NCI-H146 treated with DMSO at 0.1 percent for 48 hours (cell line): ENCODE results near the gene VAMP5.
"Not testable (repeated sequence)": the region's sequence is repeated elsewhere in the genome, so short reads cannot be mapped to it uniquely, and the experiment has no call there.

Experiments
- DNase-seq: peaks from one replicate; lab custom pipeline; 2025; ENCODE audit not compliant: unreplicated experiment; lab: John Stamatoyannopoulos, UW

VAMP5 gene

DNA sequence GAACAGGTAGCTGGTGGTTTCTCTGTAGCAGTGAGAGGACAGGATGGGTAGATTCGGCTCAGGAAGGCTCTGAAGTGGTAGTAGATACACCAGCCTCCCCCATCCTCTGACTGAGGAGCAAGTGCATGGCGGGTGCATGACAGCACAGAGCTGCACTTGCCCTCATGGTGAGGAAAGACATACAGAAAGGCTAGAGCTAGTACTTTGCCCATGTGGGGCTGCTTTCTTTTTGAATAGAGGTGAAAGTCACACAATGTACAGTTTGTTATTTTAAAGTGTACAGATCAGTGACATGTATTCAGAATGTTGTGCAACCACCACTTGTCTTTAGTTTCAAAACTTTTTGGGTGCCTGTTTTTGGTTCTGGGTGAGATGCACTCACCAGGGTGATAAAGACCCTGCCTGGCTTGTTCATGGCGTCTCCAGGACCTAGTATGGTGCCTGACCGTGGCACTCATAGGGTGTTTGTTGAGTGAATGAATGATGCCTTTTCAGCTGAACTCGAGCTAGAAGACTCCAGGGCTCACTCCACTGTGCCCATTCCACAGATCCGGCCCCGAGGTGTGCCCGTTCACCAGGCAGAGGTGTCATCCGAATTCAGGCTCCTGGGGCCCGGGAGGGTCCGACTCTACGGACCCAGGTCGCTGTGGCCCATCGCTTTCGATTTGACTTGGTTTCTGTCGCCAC lies 421 bp upstream of the VAMP5 start:
- no peak for DNase-seq

DNA sequence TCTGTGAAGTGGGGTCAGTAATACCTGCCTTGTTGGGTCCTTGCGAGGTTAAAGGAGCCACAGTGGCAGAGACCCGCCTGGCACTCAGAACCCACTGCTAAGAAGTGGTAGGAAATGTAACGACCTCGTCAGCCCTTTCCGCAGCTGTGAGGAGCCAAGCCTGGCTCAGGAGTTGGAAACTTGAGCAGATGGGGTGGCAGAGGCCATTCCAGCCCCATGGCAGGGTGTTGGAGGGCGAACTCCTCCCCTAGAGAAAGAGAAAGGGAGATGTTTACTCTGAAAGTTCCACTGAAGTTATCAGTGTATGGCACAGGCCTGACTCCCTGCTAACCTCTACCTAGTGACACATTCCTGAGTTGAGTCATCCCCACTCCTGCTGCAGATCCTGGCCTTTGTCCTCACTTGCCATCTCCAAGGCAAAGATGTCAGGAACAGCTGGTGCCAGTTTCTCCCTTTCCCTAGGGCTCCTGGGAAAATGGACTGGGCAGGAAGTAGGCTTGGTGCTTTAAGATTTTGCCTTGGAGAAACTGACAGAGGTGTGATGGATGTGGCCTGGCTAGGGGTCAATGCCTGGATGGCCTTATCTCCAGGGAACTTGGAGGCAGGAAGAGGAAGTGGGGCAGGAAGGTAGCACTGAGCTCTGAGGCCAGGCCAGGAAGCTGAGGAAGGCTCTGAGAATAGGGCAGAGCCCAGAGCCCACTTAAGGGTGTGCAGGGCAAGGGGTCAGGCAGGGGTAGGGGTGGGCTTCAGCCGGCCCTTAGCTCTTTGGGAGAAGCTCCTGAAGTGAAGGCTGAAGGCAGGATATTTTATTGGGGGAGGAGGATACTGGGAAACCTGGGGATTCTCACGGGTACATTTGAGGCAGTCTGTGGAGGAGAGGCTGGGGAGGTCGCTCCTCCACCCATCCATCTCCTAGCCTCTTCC lies 888 bp downstream of the VAMP5 start:
- DNase-seq: no peak

DNA sequence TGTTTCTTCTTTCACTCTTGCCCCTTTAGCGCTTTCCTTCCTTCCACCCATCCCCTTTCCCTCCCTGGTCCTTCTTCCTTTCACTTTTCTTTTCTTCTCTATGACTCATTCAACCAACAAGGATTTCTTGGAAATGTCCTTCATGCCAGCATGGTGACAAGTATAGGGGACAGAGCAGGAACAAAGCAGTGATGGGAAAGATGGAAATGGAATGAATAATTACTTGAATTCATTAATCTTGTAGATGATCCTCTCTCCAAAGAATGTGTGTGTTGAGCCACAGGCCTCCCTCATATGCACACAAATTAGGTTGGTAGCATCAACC lies 1.5 kb downstream of the VAMP5 start:
- DNase-seq: no peak

DNA sequence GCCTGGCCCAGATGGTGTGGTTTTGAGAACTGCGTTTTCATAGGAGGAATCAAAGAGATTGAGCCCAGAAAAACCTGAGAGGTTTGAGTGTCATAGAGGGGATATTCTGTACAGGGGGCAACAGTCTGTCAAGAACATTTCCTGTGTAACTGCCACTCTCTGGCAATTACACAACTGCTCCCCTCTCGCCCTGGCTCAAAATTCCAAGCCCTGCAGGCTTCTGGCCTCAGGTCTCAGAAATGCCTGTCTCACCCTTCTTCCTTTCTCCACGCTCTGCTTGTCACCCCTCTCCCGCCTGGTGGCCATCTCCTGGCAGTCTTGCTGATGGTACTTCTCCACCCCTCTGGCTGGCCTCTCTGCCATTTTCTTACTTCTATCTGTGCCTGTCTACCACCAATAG lies 4.0 kb downstream of the VAMP5 start:
- DNase-seq: no peak

DNA sequence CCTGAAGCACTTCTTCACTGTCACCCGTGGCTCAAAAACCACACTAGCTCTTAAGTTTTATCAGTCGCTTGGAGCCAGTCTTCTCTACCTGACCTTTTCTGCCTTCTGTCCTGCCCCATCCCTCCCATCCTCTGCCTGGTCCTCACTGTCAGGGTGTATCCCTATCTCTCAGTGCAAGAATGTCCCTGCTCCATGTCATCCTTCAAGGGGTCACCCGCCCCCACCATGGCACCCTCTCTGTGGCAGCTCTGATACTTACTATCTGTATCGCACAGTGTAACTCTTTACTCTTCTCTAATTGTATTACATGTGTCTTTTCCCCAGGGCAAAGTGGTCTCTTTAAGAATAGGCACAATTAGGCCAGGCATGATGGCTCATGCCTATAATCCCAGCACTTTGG lies 4.4 kb downstream of the VAMP5 start:
- DNase-seq: no peak

DNA sequence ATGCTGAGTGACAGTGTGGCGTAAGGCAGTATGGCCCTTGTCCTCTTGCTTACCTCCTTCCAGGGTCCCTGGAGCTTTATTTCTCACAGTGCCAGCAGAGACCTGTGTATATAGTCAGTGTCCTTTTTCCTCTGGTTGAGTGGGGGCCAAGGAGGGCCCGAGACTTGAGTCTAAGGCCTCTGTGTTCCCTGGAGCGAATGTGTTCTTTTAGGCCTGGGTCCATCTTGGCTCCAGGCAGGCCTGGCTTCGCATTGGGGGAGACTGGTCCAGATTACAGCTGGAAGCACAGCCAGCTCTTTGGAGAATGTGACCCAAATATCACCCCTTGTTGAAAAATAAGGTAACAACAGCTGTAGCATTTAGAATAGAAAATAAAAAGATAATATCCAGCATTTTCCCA lies 5.0 kb downstream of the VAMP5 start:
- DNase-seq: no peak

DNA sequence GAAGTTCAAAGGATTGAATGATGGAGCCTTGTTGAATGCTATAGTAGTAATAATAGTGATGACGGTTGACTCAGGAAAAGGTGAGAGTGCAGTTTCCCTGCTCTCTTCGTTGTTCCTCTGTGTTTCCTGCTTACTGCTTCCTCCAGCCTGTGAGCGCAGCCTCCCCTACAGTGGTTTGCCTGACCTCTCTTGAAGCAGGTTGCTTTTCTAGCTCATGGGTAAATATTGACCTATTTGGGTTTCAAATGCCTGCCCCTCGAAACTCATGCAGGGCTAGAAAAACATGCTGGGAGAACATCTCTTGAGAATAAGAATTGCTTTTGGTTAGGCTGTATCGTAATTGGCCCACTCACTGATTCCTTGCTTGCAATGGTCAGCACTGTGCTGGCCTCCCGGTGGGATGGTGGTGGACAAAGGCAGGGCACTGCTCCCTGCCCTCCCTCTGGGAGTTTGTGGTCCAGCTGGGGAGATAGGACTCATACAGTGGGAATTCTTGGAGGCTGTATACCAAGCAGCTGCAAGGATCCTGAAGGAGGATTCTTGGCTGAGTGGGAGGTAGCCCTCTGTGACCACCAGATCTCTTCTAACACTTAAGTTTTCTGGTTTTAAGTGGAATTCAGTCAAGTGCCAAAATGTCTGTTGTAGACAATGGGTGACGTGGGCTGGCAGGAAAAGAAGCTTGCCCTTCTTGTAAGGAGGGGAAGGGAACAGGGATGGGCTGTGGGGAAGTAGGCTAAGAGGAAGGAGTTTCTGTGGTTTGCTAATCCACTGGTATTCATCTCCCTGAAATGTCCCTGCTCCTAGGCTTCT lies 6.0 kb downstream of the VAMP5 start:
- peak; percentile 57 for DNase-seq

DNA sequence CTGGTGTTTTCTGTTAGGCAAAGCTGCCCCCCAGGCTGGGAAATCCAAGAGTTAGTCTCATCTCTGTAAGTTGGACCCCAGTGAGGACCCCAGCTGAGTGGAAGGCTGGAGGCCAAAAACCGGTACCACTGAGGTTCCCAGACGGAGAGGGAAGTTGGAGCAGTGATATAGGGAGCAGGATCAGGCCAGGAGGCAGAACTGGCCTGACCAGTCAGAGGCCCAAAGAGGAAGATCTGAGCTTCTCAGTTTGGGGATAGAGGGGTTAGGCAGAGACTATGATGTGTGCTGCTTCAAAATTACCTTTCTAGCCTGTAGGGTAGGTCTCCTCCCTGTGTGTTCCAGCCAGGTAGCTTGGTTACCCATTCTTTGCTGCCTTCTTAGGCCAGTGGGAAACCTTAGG lies 6.7 kb downstream of the VAMP5 start:
- no peak for DNase-seq

DNA sequence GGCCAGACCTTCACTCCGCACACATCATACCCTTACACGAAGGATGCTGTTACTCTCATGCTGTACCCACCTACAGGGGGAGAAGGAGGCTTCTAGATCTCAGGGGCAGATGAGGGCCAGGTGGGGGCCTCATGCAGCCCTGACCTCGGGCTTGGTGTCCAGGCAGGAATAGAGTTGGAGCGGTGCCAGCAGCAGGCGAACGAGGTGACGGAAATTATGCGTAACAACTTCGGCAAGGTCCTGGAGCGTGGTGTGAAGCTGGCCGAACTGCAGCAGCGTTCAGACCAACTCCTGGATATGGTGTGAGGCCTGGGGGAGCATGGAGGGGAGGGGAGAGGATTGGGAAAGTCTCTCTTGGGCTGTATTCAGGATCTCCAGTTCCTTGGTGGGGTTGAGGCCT lies 7.3 kb downstream of the VAMP5 start:
- no peak for DNase-seq

DNA sequence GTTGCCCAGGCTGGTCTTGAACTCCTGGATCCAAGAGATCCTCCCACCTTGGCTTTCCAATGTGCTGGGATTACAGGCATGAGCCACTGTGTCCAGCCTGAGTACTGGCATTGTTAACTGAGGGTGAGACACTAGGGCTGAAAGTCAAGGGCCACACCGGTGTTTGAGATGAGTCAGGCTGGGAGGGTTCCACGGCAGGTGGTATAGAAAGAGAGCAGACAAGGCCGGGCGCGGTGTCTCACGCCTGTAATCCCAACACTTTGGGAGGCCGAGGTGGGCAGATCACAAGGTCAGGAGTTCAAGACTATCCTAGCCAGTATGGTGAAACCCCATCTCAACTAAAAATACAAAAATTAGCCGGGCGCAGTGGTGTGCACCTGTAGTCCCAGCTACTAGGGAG lies 8.1 kb downstream of the VAMP5 start:
- DNase-seq: not testable (repeated sequence)

DNA sequence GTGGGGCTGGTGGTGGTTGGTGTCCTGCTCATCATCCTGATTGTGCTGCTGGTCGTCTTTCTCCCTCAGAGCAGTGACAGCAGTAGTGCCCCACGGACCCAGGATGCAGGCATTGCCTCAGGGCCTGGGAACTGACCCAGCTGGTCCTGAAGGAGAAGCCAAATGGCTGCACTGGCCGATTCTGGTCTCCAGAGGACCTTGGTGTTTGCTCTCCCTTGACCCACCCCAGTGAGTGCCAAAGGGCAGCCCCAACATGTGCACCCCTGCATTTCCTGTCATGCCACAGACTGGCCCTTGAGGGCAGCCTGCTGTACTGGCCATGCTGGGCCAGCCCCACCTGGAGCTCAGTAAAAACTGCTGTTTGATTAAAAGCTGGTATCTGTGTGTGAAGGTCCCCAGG lies 8.8 kb downstream of the VAMP5 start:
- DNase-seq: no peak

DNA sequence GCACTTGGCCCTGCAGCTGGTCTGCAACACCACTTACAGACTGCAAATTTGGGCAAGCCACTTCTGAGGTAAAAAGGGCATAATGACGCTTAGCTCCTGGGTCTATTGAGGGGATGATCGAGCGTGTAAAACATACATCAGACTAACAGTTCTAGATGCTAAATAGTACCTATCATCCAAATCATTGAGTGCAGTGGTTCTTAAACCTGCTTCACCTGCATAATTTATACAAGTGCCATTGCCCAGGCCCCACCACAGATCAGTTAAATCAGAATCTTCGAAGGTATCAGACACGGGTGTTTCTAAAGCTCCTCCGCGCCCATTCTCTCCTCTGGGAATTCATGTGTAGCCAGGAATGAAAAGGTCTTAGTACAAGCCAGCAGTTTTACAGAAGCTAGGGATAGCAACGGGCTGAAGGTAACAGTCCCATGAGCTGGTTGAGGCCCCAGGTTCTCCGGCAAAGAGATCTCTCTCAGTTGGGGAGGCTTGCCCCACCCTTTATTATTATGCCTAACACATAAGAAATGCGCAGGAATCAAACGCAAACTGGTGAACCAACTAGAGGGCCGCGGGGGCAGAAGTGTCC lies 10.6 kb downstream of the VAMP5 start:
- no peak for DNase-seq

DNA sequence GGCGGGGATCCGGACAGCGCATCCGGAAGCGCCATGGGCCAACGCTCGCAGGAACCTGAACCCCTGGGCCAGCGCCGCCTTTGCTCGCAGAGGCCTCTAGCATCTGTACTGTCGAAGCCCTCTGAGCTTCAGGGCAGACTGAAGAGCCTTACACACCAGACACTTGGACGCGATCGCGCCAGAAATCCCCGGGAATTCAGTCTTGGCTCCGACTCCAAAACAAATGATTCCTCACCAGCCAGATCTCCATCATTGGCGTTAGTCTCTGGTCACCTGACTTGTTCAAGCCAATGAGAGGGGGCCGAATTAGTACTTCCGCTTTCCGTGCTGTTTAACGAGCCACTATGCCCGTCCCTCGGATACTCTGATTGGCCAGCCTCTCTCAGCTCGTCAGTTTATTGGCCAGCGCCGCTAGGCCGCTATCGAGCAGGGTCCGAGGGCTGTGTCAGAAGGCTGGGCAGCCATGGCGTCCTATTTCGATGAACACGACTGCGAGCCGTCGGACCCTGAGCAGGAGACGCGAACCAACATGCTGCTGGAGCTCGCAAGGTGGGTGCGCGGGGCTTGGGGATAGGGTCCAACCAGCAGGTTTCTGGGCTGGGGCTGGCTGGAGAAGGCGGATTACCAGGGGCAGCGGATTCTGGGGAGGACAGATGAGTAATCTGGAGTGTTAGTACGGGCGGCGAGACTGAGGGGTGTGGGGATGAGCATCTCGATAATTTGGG lies 11.2 kb downstream of the VAMP5 start, which contains the start of gene RNF181:
TSS of gene RNF181 (plus strand) at position 445 of the 725 bp plus-strand sequence. CDS start at position 464, 19 bp downstream.
- DNase-seq: peak; percentile 98

DNA sequence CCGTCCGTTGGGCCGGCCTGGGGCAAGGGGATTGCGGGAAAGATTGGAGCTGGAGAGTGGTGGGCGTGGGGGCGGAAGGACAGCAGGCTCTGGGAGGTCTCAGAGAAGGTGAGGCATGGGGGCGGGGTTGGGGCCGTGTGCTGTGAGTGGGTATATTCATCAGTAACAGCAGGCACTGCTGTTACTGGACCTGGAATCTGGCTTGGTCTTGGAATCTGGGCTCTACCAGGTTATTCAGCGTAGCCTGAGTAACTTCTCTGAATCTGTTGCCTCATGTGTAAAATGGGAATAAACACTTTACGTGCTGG lies 11.7 kb downstream of the VAMP5 start:
- DNase-seq: no peak

DNA sequence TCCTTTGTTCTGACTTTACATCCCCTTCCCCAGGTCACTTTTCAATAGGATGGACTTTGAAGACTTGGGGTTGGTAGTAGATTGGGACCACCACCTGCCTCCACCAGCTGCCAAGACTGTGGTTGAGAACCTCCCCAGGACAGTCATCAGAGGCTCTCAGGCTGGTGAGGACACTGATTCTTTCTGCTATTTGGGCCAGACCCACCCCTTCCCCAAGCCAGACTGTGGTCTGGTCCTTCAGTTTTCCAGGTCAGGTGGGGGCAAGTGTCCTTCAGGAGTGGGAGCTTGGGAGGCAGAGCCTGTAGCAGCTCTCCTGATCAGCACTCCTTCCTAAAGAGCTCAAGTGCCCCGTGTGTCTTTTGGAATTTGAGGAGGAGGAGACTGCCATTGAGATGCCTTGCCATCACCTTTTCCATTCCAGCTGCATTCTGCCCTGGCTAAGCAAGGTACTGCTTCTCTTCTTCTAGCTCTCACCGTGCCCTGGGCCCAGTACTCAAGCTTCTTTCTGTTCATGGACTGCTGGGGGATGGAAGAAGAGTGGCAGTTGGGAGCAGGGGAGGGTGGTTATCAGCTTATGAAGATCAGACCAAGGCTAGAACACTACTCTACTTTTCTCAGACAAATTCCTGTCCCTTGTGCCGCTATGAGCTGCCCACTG lies 12.4 kb downstream of the VAMP5 start:
- no peak for DNase-seq

DNA sequence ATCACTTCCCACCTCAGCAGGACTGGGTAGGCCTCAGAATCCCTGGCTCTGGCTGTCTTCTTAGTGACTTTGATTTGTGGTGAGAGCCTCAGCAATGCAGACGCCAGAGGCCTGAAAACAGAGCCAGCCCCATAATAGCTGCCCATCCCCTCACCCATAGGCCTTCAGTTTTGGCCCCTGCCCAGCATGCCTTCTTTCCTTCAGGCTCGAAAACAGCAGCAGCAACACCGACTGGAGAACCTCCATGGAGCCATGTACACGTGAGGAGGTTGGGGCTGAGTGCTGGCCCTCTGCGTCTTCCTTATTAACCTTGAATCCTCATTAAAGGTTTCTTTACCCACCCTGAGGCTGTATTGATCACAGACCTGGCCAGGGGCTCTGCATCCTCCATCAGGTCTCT lies 13.0 kb downstream of the VAMP5 start:
- DNase-seq: no peak

DNA sequence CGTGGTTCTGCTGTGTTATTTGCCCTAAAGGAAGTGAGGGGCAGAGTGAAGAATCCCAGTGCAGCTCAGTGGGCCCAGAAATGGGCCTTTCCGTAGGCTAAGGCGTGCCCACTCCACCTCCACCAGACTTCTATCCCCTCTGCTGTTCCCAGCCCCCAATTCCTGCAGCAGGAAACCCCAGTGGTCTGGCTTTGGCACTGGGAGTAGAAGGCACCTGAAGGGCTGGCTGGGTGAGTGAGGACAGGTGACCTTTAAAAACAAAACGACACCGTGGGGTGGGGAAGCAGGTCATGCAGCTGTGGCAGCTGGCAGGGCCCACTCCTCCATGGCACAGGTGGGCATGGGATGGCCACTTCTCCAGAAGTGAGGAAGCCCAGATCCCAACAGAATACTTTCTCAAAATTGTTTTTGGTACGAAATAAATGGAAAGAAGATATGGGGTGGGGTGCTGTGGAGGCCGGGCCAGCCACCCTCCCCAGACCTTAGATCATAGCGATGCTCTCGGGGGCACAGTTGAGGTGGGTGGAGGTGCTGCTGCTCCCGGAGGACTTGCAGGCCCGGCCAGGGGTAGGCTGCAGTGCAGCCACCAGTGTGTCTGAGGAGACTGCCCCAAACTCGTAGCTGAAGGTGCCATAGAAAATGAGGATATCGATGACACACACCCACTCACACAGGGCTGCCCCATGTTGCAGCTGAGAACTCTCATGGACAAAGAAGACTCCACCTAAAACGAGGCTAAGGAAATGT lies 14.5 kb downstream of the VAMP5 start:
- DNase-seq: no peak

DNA sequence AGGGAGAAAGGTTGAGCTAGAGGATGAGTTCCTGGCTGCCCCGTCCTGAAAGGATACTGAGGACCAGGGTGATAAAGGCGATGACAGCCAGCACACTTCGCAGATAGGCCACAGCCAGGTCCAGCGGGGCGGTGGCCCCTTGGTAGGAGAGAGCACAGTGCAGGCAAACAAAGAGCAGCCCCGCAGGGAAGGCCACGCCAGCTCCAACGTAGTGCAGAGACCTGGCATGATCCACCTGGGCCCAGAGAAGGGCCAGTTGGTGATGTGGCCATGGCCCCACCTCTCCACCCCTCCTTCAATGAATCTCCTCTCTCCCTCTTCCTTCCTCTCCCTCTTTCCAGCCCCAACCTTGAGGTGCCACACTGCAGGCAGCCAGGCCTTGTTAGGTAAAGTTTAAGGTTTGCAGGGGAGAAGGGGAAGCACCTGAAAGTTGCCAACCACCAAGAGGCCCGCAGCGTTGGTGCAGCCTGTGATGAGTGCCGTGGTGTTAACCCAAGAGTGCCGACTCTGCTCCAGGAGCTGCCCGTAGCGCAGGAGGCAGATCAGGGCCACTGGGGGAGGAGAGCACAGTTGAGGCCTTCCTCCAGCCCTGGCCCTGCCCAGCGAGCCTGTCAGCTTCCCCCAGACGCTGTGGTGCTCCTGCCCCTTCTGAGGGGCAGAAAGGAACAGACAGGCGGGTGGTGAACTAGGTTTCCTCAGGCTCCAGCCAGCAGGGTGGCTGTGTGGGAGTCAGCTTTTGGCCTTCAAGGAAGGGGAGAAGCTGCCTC lies 15.4 kb downstream of the VAMP5 start:
- DNase-seq: no peak

DNA sequence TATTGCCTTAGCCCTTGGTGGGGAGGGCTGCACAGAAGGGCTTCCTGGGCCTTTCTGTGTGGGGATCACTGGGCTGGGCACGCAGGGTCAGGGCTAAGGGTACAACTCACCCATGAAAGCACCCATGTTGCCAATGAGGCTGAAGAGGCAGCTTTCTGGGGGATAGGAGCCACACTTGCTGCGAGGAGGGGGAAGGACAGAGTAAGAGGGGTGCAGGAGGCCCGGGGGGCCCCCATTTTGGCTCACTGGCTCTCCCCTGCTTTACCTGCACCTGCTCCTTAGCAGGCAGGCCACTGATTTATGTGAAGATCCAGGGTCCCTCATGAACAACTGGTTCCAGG lies 16.0 kb downstream of the VAMP5 start:
- no peak for DNase-seq
